ENCODE results near the gene PRSS8. TPM values are rescaled to one million over a fixed set of nuclear protein-coding genes. Genes with fewer than 3 reads are reported as not detected.
"Not testable (repeated sequence)": the region's sequence is repeated elsewhere in the genome, so short reads cannot be mapped to it uniquely, and the experiment has no call there.

The PRSS8 gene
- total RNA-seq, 1 donor from 2014 or later, result not detected

DNA sequence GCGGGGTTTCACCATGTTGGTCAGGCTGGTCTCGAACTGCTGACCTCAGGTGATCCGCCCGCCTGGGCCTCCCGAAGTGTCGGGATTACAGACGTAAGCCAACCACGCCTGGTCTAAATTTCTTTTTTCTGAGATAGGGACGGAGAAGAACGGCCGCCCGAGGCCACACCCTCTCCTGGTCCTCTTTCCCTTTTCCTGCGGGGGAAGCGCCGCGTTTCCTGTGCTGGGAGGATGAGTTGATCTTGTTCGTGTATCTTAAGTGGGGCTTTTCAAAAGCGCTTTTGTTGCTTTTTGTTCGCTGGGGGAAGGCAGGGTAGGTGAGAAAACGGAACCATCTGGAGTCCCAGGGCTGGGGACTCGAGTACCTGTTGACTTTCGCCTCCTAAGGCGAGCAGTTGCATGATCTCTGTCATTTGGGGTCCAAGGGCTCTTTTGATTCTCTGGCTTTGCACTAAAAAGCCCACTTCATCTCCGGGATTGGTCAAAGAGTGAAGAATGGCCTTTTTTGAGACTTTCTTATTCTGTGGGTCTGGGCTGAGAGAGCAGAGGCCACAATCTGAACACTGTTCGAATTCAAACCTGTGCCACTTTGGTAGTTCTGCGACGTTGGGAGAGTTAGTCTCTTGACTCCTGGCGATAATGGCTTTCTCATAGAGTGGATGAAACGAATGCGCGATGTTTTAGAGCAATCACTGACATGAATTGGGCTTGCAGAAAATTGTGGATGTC is 45.7 kb upstream of the PRSS8 start:
- TF ChIP-seq, protein P1, sequence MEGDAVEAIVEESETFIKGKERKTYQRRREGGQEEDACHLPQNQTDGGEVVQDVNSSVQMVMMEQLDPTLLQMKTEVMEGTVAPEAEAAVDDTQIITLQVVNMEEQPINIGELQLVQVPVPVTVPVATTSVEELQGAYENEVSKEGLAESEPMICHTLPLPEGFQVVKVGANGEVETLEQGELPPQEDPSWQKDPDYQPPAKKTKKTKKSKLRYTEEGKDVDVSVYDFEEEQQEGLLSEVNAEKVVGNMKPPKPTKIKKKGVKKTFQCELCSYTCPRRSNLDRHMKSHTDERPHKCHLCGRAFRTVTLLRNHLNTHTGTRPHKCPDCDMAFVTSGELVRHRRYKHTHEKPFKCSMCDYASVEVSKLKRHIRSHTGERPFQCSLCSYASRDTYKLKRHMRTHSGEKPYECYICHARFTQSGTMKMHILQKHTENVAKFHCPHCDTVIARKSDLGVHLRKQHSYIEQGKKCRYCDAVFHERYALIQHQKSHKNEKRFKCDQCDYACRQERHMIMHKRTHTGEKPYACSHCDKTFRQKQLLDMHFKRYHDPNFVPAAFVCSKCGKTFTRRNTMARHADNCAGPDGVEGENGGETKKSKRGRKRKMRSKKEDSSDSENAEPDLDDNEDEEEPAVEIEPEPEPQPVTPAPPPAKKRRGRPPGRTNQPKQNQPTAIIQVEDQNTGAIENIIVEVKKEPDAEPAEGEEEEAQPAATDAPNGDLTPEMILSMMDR (IDR thresholded peaks at IDR 0.05), result no peak
- peak; percentile 64 for DNase-seq (ENCODE audit: low spot score)
- no peaks in the 10 kb centered on the region for H3K9me3 Mint-ChIP-seq (ENCODE audit: low read depth)
- peaks cover 36% of the 10 kb centered on the region for H3K36me3 Mint-ChIP-seq (ENCODE audit: low read depth)
- H3K27ac Mint-ChIP-seq (ENCODE audit: unreplicated experiment), result peak overlapping the region; percentile 100
- H3K4me3 Mint-ChIP-seq (ENCODE audit: unreplicated experiment), result peak overlapping the region; percentile 96
- no peaks in the 10 kb centered on the region for H3K27me3 Mint-ChIP-seq (ENCODE audit: low read depth)
- H3K4me1 Mint-ChIP-seq (ENCODE audit: low read depth), result peaks cover 51% of the 10 kb centered on the region

DNA sequence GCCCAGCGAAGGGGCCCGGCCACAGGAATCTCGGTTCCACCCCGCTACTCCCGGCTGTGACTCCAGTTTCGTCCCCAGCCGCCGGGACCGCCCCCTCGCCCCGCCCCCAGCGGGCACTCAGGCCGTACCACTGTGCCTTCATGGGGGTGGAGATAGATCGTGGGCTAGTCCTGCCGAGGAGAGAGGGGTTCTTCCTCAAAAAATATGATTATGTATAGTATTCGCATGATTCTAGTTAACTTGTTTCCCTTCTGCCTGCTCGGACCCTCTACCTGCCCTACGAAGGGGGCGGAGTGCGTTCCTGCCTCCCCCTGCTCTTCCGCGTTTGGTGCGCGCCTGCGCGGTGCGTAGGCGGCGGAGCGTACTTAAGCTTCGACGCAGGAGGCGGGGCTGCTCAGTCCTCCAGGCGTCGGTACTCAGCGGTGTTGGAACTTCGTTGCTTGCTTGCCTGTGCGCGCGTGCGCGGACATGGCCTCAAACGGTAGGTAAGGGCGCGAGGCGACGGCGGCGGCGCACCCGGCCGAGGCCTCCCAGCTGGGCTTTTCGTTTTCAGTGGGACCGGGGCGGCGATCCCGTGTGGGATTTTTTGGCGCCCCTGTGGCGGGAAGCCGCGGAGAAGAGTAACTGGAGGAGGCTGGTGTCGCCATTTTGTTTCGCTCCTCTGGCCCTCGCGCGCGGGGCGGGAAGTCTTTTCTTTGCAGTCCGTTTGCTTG is 44.4 kb upstream of the PRSS8 start, which contains the start of gene FUS:
Gene FUS (plus strand): TSS at position 393 of the 713 bp plus-strand sequence. CDS start 76 bp downstream, at position 469.
- Mint-ChIP-seq H3K27me3 (ENCODE audit: low read depth) (no peaks in the 10 kb centered on the region), H3K27ac (ENCODE audit: unreplicated experiment) (peak within 1 kb of the TSS; percentile 100), H3K36me3 (ENCODE audit: low read depth) (peaks cover 25% of the 10 kb centered on the region), H3K9me3 (ENCODE audit: low read depth) (no peaks in the 10 kb centered on the region), H3K4me3 (ENCODE audit: unreplicated experiment) (peak within 1 kb of the TSS; percentile 96), H3K4me1 (ENCODE audit: low read depth) (peaks cover 42% of the 10 kb centered on the region)
- TF ChIP-seq, protein P1 (IDR thresholded peaks at IDR 0.05), result no peak
- peak; percentile 95 for DNase-seq (ENCODE audit: low spot score)

DNA sequence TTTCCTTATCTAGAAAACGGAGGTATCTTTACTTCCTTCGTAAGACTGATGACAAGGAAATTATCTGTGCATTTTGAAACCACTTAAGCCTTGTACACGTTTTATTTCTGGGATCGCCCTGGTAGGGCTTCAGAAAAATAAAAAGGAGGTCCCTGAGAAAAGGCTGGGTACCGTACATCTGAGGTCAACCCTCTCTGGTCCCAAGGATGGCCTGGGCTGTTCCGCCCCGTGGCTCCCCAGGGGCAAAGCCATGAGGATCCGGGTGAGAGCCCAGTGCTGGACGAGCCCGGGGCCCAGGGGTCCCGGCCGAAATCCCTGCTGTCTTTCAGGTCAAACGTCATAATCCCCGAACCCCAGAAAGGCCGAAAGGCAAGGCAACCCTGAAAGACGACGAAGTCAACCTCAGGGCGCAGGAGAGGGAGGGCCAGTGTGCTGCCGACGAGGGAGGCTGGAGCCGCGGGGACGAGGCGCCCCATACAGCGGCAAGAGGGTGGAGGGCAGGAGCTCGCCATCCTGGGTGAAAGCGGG is 43.8 kb upstream of the PRSS8 start:
- Mint-ChIP-seq H3K36me3 (ENCODE audit: low read depth) (peaks cover 21% of the 10 kb centered on the region), H3K4me1 (ENCODE audit: low read depth) (peaks cover 38% of the 10 kb centered on the region), H3K27ac (ENCODE audit: unreplicated experiment) (peak overlapping the region; percentile 100), H3K4me3 (ENCODE audit: unreplicated experiment) (peak overlapping the region; percentile 96), H3K27me3 (ENCODE audit: low read depth) (no peaks in the 10 kb centered on the region), H3K9me3 (ENCODE audit: low read depth) (no peaks in the 10 kb centered on the region)
- no peak for DNase-seq (ENCODE audit: low spot score)
- TF ChIP-seq, protein P1 (IDR thresholded peaks at IDR 0.05), result no peak

DNA sequence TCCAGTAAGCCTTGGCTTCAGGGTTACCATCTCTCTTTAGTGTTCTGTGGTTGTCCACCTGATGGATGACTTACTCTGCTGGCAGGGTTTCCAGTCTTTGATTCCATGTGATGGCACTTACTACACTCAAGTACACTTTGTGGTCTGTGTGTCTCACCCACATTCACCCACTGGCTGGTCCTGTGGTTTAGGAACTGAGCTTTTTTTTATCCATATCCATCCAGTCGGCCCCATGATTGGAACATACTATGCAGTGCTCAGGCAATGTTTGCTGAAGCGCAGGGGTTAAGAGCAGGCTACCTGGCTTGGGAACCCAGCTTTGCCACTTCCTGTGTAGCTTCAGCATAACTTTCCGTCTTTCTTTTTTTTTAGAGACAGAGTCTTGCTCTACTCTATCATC is 41.6 kb upstream of the PRSS8 start:
- no peaks in the 10 kb centered on the region for H3K27me3 Mint-ChIP-seq (ENCODE audit: low read depth)
- no peaks in the 10 kb centered on the region for H3K9me3 Mint-ChIP-seq (ENCODE audit: low read depth)
- H3K4me3 Mint-ChIP-seq (ENCODE audit: unreplicated experiment), result no peak overlapping the region
- no peak overlapping the region for H3K27ac Mint-ChIP-seq (ENCODE audit: unreplicated experiment)
- H3K4me1 Mint-ChIP-seq (ENCODE audit: low read depth), result peaks cover 18% of the 10 kb centered on the region
- TF ChIP-seq, protein P1 (IDR thresholded peaks at IDR 0.05), result no peak
- H3K36me3 Mint-ChIP-seq (ENCODE audit: low read depth), result peaks cover 5% of the 10 kb centered on the region
- DNase-seq (ENCODE audit: low spot score), result no peak

DNA sequence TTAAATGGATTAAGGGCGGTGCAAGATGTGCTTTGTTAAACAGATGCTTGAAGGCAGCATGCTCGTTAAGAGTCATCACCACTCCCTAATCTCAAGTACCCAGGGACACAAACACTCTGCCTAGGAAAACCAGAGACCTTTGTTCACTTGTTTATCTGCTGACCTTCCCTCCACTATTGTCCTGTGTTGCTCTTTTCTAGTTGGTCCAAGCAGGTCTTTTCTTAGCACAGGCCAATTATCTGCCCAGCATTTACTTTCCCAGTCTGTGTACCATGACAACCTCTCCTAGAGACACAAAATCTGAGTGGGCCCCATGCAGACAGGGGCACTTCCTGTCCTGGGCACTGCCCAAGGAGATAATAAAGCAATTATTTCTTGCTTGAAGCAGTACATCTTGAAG is 34.5 kb upstream of the PRSS8 start:
- H3K27me3 Mint-ChIP-seq (ENCODE audit: low read depth); H3K4me1 Mint-ChIP-seq (ENCODE audit: low read depth); H3K9me3 Mint-ChIP-seq (ENCODE audit: low read depth); H3K36me3 Mint-ChIP-seq (ENCODE audit: low read depth); H3K4me3 Mint-ChIP-seq (ENCODE audit: unreplicated experiment); H3K27ac Mint-ChIP-seq (ENCODE audit: unreplicated experiment); DNase-seq (ENCODE audit: low spot score): not testable (repeated sequence)
